Inferior parietal cortex (tissue), 1 donor: ENCODE results near the gene SPDYE4.

Experiments used
- DNase-seq: peaks from one replicate; pipeline ENCODE4 v3.0.0-alpha.2; 2016; ENCODE audit errors: extremely low spot score

Gene SPDYE4

GRCh38 chr17:8741366-8741765, 17.0 kb downstream of the SPDYE4 start:
- DNase-seq = no peak

GRCh38 chr17:8740486-8740885, 17.9 kb downstream of the SPDYE4 start:
- DNase-seq = no peak

- no peak for DNase-seq
Measured at GRCh38 chr17:8739097-8739496, 19.2 kb downstream of the SPDYE4 start.

GRCh38 chr17:8736796-8737195, 21.6 kb downstream of the SPDYE4 start:
- no peak for DNase-seq

- no peak for DNase-seq
Measured at GRCh38 chr17:8736362-8736761, 22.0 kb downstream of the SPDYE4 start.

- no peak for DNase-seq
Measured at GRCh38 chr17:8735336-8735939, 22.9 kb downstream of the SPDYE4 start.

- DNase-seq = no peak
Measured at GRCh38 chr17:8734876-8735275, 23.5 kb downstream of the SPDYE4 start.

- DNase-seq = no peak
Measured at GRCh38 chr17:8732406-8733085, 25.8 kb downstream of the SPDYE4 start.

- DNase-seq = no peak
Measured at GRCh38 chr17:8729860-8730259, 28.5 kb downstream of the SPDYE4 start.

- DNase-seq = no peak
Measured at GRCh38 chr17:8729421-8729820, 28.9 kb downstream of the SPDYE4 start.

- DNase-seq = no peak
Measured at GRCh38 chr17:8728971-8729370, 29.4 kb downstream of the SPDYE4 start.

GRCh38 chr17:8728251-8728938, 30.0 kb downstream of the SPDYE4 start:
- DNase-seq = no peak

GRCh38 chr17:8726941-8727555, 31.3 kb downstream of the SPDYE4 start:
- DNase-seq = no peak

- DNase-seq = no peak
Measured at GRCh38 chr17:8725881-8726876, 32.2 kb downstream of the SPDYE4 start.

- no peak for DNase-seq
Measured at GRCh38 chr17:8724451-8724850, 33.9 kb downstream of the SPDYE4 start.

- no peak for DNase-seq
Measured at GRCh38 chr17:8720596-8720995, 37.8 kb downstream of the SPDYE4 start.

GRCh38 chr17:8719291-8720246, 38.8 kb downstream of the SPDYE4 start:
- DNase-seq = no peak

GRCh38 chr17:8718001-8718563, 40.3 kb downstream of the SPDYE4 start:
- no peak for DNase-seq

- no peak for DNase-seq
Measured at GRCh38 chr17:8713878-8714277, 44.5 kb downstream of the SPDYE4 start.

- no peak for DNase-seq
Measured at GRCh38 chr17:8713315-8713714, 45.0 kb downstream of the SPDYE4 start.
